ENCODE results near the gene CCL3.

Gene CCL3

DNA sequence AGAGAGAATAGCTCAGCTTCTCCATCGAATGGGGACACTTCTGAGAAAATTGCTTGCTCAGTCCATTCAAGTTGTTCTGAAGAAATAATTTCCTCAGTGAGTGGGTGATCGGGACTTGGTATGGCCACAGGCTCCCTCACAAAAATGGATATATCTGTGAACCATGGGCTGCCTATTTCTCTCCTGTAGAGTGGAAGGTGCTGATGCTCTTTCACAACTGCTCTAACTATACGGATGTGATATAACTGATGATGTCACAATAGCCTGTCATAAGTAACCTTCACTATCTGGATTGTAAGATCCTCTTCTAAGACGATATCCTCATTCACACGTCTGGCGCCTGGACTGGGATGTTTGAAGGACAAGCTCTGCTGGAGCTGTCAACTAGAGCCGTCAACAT lies 30.5 kb downstream of the CCL3 start:
- TF ChIP-seq CTCF (IDR thresholded peaks at IDR 0.05; ENCODE audit: control insufficient read depth, extremely low read depth, insufficient read depth), result no peak
- no peak for DNase-seq (ENCODE audit: low read depth)
- H3K4me3 ChIP-seq (ENCODE audit: low read depth, low read length), result no peak overlapping the region

- no peak overlapping the region for H3K4me3 ChIP-seq (ENCODE audit: low read depth, low read length)
- no peak for TF ChIP-seq CTCF (IDR thresholded peaks at IDR 0.05; ENCODE audit: control insufficient read depth, extremely low read depth, insufficient read depth)
- DNase-seq (ENCODE audit: low read depth), result no peak
Observed at GRCh38 chr17:36057911-36058310, 32.0 kb downstream of the CCL3 start.

DNA sequence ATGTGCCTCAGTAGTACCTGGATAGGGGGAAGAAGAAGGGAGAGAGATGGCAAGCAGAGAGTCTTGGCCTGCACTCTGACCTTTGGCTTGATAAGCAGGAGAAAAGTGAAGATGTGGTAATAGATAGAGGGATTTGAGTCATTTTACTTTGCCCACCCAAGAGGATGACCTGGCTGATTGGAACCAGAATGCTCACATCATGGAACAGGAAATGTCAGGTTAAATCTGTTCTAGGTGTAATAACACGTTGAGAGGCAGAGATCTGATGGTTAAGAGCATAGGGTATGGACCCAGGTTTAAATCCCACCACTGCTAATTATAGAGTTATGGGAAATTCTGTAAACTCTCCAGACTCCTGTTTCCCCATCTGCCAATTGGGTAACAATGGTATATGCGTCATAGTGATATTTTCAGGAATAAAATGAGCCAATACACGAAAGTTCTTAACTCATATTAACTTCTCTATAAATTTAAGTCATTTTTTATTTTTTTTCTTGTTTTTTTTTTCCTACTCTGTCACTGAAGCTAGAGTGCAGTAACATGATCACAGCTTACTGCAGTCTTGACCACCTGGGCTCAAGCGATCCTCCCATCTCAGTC lies 33.9 kb downstream of the CCL3 start:
- no peak overlapping the region for H3K4me3 ChIP-seq (ENCODE audit: low read depth, low read length)
- DNase-seq (ENCODE audit: low read depth), result no peak
- TF ChIP-seq CTCF (IDR thresholded peaks at IDR 0.05; ENCODE audit: control insufficient read depth, extremely low read depth, insufficient read depth), result no peak

- TF ChIP-seq CTCF (IDR thresholded peaks at IDR 0.05; ENCODE audit: control insufficient read depth, extremely low read depth, insufficient read depth), result no peak
- no peak for DNase-seq (ENCODE audit: low read depth)
- no peak overlapping the region for H3K4me3 ChIP-seq (ENCODE audit: low read depth, low read length)
Observed at GRCh38 chr17:36055171-36055570, 34.8 kb downstream of the CCL3 start.

DNA sequence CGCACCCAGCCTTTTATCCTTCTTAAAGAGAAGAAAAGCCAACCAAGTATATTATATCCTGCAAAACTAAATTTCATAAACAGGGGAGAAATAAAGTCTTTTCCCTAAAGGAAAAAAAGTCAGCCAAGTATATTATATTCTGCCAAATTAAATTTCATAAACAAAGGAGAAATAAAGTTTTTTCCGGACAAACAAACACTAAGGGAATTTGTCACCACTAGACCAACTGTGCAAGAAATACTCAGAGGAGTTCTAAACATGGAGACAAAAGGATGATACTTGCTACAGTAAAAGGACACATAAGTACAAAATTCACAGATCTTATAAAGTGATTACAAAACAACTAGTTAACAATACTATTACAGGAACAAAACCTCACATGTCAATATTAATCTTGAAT lies 40.3 kb downstream of the CCL3 start:
- no peak overlapping the region for H3K4me3 ChIP-seq (ENCODE audit: low read depth, low read length)
- DNase-seq (ENCODE audit: low read depth), result no peak
- no peak for TF ChIP-seq CTCF (IDR thresholded peaks at IDR 0.05; ENCODE audit: control insufficient read depth, extremely low read depth, insufficient read depth)

DNA sequence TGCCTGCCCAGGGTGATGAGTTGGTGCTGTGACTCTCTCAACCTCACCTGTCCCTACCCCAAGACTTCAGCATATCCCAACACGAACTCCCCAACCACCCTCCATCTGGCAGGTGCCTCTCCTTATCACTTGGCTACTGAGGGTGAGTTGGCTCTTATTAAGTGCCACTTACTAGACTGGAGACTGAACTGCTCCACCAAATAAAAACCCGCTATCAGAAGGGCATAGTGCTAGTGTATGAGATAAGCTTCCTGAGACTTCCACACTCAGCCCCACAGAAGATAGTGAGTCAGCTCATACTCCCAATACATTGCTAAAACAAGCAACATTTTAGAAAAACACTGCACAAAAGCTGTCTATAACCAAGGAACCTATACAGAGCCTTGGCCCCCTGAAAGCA lies 41.9 kb downstream of the CCL3 start:
- TF ChIP-seq CTCF (IDR thresholded peaks at IDR 0.05; ENCODE audit: control insufficient read depth, extremely low read depth, insufficient read depth), result no peak
- no peak for DNase-seq (ENCODE audit: low read depth)
- H3K4me3 ChIP-seq (ENCODE audit: low read depth, low read length), result no peak overlapping the region

Measured in LNCaP clone FGC (cell line).